Fibroblast of skin of left biceps (primary cell): Measurements from ENCODE around the gene ROR1.

Experiments used
- DNase-seq, 2 experiments: peaks; one replicate each; pipeline ENCODE4 v3.0.0-alpha.2; 2013; ENCODE audit warnings: low read depth in 2 of 2

ROR1 gene

DNA sequence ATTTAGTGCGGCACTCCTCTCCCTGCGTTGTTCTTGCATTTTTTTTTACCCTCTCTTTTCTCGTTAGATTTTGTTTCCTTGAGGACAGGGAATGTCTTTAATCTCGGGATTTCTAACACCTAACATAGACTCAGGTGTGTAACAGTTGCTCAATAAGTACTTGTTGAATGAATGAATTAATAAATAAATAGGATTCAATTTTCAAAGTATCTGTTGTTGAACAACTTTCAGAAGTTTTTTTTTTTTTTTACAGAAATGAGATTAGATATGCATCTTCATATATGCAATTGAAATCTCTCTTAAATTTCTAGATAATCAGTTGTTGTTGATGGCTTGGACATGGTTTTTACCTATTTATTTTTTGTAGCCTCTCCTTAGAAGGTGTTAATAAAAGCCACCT, 83.1 kb downstream of the ROR1 start:
- DNase-seq, result no peak

DNA sequence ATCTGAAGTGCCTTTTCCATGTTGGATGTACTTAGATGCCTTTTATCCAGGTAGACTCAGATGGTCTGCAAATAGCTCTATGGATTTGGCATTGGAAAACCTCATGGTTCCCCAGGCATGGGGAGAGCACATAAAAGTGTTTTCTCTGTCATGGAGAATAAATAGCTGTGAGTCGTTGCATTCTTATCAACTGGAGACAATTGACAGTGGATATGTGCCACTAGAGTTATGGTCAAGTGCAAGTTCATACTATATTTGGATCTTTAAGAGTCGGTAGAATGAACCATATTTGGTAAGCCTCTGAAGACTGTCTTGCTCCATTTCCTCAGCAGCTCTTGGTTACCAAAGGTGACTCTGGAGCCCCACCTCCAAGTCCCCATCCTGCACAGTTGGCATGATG, 83.7 kb downstream of the ROR1 start:
- no peak for DNase-seq

DNA sequence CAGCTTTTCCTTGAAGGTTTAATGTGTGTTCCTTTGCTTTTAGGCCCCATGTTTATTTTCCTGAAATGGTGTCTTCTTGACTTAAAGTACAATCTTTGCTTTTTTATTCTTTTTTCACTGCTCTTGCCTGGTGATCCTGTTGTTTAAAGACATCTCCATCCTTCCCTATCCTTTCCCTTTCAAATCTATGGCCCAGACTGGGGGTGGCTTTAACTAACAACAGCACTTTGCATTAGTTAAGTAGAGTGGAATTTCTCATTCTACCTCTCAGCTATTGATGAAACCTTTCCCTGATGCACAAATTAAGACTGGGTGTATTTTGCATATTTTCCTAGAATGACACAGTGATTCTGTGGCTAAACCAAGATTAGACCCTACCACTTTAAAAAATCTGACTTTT, 84.3 kb downstream of the ROR1 start:
- no peak for DNase-seq

DNA sequence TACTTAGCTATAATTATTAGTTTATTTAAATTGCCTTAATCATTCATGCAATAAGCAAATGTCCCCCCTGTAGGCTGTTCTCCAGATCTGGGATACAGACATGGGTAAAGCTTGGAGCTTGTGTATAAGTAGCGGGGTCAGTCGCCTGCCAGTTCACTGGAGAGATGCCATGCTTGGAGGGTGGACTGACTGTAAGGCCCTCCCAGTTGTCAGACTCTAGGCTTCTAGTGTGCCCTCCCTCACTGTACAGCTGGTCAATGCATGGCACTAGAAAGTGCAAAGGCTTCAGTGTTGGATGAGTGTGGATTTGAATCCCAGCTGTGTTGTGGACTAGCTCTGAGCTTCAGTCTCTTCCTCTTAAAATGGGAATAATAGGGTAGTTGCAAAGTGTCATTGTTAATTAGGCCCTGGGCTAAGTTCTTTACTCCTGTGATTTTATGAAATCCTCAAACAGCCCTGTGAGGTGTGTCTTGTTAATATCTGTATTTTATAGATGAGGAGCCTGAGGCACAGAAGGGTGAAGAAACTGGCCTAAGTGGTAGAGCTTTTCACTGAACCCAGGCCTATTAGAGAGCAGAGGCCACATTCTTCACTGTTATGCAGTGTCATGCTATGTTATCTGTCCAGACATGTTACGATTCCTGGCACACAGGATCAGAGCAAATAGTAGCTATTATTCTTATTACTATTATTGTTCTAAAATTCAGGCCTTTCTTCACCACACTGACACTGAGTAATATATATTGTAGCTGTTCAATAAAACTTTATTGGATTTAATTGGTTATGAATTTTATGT, 85.9 kb downstream of the ROR1 start:
- DNase-seq, result no peak

DNA sequence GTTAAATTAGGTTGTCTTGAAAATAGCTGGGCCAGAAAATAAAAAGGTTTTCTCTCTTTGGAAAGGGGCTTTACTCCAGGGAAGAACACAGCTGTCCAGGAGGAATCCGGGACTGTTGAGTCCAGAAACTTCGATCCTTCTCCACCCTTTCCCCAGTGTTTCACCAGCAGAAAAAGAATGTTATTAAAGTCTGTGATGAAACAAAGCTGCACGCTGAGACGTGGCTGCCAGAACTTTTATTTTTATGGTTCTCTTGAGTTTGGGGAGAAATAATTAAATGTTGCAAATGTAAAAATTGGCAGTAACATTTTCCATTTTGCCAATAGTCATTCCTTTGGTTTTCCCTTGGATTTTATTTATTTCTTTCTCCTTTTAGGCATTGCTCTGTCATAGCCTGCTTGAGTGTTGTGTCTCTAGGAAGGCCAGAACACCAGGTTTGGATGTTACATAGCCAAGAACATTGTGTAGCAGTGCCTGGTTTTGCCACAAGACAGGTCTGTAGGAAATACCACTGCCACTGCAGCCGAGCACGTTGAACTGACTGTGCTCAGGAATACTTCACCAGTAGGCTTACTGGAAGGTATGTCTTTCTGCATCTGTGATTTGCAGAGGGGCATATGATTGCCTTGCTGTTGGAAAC, 87.4 kb downstream of the ROR1 start:
- DNase-seq, result no peak

DNA sequence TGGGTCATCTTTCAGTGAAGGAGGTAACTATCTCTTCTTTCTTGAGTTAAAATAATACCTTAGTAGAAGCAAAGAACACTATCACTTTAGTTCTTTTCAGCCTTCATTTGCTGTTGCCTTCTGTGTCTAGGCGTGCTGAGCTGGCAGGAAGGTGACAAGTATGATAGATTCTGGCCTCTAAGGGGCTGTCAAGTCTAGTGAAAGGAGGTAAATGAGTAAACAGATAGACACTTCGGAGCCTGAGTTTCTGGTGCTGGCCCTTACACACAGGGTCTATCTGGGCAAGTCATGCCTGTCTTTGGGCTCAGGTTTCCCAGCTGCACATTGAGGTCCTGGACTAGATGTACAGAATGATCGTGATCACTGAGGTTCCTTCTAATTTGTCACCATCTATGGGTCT, 89.3 kb downstream of the ROR1 start:
- DNase-seq, result no peak

DNA sequence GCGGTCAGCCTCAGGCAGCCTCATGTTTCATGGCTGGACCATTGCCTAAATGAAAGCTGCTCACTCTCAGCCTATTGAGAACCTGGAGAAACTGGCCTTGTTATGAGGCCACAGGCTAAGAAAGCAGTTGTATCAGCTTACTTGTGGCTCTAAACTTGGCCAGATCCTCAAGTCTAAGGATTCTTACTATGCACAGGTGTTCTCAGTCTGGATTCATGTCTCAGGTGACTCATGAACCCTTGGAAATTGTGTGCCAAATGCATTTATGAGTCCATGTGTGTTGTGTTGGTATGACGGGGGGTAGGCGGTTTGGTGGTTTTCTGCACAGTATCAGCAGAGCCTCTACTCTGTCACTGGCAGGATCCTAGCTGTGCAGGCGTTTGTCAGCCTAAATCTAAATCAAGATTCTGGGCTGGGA, 90.4 kb downstream of the ROR1 start:
- DNase-seq, result no peak

DNA sequence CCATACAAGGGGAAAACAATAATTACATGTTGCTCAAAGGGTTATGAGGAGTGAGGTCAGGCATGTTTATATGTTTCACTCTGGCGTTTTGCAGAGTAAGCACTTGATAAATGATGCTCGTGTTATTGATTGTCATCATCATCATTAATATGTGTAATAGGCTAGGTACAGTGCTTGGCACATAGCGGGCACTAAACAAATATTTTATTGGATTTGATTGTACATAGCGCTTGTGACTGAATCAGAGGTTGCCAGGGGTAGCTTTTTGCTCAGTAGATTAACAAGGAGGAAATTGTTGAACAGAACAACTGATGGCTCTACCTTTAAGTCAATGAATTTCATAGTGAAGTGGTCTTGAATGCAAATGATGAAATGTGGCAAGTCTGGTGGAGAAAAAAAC, 91.7 kb downstream of the ROR1 start:
- DNase-seq, result no peak

DNA sequence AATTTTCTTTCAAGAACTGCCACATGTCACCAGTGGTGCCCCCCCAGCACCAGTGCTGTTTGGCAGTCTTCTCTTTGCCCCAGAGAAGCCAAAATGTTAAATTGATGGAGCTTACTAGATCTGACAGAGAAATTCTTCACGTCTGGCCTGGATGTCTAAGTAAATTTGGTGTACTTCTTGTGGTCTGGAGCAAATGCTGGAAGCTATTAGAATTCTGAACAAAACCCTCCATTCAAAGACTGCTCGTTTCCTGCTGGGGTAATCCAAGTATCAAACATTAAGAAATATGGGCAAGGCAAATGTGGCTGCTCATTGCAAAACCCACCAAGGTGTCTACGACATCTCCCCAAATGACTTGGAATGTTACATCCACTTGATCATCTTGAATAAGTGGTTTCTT, 92.3 kb downstream of the ROR1 start:
- DNase-seq, result no peak

DNA sequence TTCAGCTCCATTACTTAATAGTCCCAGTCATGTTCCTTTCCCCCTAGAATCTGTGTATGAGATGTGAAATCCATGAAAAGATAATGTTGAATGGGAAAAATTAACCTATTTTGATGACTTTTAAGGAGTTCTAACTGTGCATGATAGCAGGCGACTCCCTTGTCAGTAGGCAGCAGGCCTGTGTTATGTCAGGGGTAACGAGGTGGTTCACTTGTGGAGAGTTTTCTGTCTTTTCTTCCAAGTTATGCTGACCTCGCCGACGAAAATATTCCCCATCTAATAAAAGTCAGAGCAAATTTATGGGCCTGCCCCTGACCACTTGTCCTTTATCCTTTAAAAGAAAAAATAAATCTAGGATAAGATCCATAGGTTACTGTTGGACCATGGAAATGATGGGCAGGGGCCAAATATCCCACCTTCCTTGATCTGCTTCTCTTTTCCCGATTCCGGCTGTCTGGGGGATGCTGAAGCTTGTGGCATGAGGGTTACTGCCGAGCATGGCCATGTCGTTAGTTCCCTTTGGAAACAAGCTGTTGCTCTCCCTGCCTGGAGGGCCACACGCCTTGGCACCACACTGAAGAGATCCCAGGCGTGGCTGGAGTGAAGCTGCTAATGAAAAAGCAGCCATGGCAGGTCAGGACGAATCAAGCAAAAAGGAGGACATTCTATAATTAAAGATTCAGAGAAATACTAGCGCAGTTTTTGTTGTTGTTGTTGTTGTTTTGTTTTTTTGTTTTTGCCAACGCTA, 93.8 kb downstream of the ROR1 start:
- DNase-seq, result no peak

DNA sequence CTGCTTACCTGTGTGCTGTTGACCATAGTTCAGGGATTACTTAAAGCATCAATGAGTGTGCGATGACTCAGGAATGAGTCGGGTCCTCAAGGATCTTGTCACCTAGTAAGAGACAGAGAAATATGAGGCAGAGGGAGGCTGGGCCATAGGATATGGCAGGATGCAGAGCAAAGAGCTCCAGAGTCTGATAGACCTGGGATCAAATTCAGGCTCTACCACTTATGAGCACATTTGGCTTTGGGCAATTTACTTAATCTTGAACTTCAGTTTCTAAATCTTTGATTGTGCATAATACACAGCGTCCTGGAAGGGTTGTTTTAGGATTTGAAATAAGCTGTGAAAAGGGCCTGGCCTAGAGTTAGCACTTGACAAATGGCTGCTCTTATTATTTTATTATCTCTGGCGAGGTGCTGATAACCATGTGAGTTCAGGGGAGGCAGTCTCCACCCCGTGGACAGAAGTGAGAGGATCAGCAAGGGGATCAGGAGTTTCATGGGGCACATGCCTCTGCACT, 94.5 kb downstream of the ROR1 start:
- no peak for DNase-seq

DNA sequence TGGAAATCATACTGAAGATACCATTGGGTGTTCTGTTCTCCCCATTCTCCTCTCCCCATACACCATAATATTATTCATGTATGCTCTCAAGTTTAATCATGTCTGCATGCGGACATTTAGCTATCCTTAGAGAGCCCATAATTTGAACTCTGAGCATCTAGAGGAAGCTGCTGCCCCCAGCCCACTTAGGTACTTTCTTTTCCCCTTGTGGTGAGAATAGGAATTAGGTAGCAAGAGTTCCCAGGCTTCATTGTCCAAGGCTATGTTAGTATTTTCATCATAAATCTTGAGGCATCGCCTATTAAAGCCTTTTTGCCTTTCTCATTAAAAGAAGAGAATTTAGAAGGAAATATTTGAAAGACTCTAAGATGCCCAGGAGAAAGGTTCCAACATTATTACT, 96.3 kb downstream of the ROR1 start:
- no peak for DNase-seq

DNA sequence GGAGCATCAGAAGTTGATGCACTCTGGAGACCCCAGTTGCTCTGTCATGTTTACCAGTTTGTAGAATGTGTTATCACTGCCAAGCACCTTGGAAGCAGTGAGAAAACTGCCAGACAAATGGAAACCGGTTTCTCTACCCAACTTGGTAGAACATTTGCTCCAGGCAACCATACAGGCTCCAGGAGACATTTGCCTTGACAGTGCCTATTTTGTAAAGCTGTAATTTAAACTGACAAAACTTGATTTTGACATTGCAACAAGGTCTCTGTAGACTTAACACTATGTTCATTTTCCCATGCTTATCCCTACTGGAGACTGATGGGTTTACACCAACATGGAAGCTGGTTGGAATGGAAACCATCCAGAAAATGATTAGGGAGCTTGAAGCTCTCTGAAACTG, 97.6 kb downstream of the ROR1 start:
- DNase-seq, result no peak

DNA sequence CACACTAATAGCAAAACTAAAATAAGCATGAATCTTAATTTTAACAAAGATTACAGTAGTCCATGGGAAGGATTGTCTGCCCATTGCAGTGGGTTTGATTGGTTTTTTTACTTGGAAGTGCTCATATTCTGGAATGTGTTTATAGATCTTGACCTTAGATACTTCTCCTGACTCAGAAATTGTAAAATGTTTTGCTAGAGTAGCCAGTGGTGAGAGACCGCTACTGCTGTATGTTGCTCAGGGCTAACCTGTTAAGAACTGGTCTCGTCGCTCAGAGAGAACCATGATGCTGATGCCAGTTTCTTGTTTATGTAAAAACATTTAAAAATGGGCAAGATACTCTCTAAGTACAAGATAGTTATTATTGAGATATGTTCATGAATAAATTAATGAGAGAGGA, 99.9 kb downstream of the ROR1 start:
- no peak for DNase-seq

DNA sequence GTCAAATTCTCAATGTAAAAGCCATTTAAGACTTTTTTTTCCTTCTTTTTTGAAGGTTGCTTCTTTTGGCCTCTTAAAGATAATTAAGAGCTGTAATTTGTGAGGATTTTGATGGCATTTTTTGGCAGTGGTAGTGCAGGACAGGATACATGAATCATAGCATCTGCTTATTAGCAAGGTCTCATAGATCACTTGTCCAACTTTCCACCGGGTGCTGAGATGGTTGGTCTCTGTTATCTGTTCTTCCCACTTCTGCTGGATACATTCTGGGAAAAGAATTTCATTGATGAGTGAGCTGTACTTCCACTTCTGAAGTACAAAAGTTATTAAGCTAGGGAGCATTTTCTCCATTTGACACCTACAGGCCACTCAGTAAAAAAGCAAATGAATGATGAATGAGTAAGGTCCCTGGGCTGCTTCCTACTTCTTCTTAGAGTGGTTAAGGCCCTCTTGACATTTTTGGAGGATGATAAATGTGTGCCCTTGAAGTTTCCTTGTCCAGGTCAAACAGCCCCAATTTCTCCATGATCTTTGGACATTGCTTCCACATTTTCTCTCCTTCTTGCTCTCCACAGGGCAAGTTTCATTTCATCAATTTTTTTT, 100.6 kb downstream of the ROR1 start:
- no peak for DNase-seq

DNA sequence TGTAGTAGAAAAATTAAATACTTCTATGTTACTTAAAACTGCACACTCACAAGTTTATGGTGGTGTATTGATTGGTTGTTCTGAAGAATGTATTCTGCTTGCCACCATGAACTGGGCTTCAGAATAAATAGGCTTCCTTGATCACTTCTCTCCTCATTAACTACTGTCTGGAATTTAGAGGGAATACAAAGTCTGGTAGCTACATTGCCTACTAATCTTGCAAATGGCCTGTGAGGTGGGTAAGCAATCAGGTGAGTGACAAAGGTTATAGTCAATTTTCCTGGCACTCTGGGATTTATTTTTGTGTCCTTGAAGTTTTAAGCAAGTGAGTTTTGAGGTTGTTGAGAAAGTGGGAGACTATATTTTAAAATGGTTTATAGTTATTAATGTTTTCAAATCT, 101.8 kb downstream of the ROR1 start:
- no peak for DNase-seq

DNA sequence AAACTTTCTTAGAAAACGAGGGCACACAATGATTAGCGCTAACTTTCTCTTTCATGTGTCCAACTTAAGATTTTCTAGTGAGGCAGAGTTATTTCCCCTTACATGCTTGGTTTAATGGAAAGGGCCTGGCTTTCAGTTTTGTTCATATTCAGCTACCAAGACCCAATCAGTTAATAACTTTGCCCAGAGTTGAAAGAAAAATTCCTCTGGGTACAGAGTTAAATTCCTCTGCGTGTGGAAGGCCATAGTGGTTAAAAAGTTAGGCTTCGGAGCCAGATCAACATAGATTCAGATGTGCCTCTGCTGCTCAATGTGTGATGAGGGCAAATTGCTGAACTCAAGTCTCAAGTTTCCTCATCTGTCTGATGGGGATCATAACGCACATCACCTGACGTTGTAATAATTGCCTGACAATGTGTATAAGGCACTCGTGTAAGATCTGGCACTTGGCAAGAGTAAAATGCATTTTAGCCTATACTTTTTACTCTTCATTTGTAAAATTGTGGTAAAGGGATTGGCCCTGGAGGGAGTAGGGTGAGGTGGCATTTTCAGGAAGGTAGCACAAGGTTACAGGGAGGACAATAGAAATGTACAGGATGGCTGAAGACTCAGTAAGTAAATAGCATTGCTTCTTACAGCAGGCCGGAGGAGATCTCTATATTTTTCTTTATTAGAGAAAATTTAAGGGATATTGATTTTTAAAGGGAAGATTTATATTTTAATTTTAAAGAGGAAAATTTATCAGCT, 103.4 kb downstream of the ROR1 start:
- DNase-seq, result no peak

DNA sequence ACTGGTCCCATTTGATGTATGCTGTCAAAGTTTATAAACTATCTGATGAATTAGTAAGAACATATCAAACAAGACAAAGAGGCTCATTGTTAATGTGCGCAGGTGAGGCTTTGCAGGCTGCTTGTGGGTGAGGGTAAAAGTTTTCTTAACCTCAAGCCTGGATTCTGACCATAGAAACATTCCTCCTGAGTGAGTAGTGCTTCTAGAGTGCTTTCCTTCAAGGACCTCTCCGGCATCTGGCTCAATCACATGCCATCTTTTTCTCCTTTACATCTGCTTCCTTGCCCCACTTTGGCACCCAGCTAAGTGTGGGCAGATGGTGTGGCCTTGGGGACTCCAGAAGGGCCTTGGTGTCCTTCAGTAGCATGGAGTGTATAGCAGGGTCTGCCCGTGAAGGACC, 104.0 kb downstream of the ROR1 start:
- DNase-seq, result no peak

DNA sequence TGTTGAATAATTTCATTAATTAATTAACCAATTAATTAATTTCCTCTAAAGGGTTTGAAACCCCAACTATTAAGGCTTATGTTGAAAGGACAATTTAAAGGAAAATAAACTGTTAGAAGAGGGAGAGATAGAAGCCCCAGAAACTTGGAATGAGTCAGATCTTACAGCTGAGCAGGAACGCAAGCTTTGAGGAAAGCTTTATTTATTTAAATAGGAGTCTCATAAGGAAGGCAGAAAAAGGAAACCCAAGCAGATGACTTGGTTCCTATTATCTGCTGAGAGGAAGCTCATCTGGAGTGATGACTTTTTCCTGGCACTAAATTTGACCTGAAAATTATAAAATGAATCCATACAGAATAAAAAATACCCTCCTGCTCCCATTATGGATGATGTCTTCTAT, 105.1 kb downstream of the ROR1 start:
- DNase-seq, result no peak

DNA sequence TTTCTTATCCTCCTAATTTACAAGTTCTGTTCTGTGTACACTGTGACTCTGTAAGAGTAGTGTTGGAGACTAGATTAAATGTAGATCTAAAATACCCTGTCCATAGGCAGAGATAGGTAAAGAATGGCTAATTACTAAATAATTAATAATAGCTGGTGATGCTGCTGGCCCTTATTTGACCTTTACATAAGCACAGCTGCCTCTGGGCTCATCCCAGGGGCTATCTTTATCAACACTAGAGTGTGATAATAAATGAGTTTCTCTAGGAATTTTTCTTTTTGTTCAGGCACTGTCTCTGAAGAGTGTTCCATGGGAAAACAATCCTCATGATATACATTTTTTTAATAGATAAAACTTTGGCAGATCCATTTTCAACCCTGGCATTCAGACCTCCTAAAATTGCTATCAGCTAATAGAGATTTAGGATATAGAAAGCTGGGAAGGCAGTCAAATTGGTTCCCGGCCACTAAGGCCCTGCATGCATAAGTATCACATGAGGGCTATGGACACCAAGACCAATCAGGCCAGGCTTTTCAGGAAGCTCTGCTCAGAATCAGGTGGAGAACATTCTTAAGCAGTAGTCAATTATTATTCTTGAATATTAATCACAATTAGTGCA, 107.2 kb downstream of the ROR1 start:
- DNase-seq, result no peak

DNA sequence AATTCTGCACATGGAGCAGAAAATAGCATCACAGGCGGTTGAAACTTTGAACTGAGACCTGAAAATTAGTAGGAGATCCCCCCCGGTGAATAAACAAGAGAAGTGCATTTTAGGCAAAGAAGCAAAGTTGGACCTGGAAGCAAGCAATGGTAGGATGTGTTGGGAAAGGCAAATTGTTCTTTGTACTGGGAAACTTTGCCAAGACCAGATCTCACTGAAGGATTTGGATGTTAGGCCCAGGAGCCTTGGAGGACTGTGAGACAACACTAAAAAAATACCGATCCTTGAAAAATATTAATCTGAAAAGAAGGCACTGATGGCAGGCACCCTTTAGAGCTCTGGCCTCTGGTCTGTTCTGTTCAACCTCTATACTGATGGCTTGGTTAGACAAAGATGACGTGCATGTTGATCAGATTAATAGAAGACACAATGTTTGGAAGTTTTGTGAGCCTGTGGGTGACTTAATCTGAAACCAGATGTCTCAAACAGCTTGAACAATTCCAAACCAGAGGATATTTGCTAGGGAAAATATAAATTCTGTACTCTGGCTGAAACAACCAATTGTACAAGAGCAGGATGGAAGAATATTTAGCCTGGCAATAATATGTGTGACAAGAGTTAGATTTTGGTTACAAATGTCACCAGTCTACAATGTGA, 108.4 kb downstream of the ROR1 start:
- DNase-seq, result no peak
